Tibial artery (tissue), 4 donors: Measurements from ENCODE around the gene HSPB2.
A peak's percentile ranks its signal among the peaks of the same experiment; 100 is the strongest.

Source experiments
- DNase-seq, 2 donors: peaks; one replicate each; pipeline ENCODE4 v3.0.0-alpha.2; 2019
- H3K27ac ChIP-seq, 2 donors: fragments of 200-600 bp; sonication (generic) in 1 of 2; 1 replicate in 1 of 2; 2 replicates in 1 of 2; pipeline ENCODE4 v1.5.1; 2018 to 2019; ENCODE audit warnings: mild to moderate bottlenecking in 1 of 2
- H3K27me3 ChIP-seq, 2 donors: fragments of 200-600 bp; sonication (generic) in 1 of 2; one replicate each; pipeline versions ENCODE4 v1.5.1 to v1.6.0; 2016 to 2019
- H3K36me3 ChIP-seq, 3 donors: fragments of 200-600 bp; sonication (generic) in 2 of 3; one replicate each; pipeline ENCODE4 v1.5.1; 2016 to 2019; ENCODE audit warnings: mild to moderate bottlenecking in 2 of 3
- H3K4me1 ChIP-seq, 4 donors: fragments of 200-600 bp; sonication (generic) in 2 of 4; 1 replicate in 3 of 4; 2 replicates in 1 of 4; pipeline ENCODE4 v1.5.1; 2016 to 2019
- H3K4me3 ChIP-seq, 2 donors: fragments of 200-600 bp; sonication (generic) in 1 of 2; 1 replicate in 1 of 2; 2 replicates in 1 of 2; pipeline ENCODE4 v1.5.1; 2018 to 2019; ENCODE audit warnings: mild to moderate bottlenecking in 2 of 2
- H3K9me3 ChIP-seq, 3 donors: fragments of 200-600 bp; sonication (generic) in 1 of 3; one replicate each; pipeline ENCODE4 v1.5.1; 2016 to 2019
- CTCF ChIP-seq, 2 experiments: fragments of 200-600 bp in 1 of 2; fragments of 450-650 bp in 1 of 2; IDR thresholded peaks; one replicate each; pipeline ENCODE4 v1.5.1; 2017 to 2019; ENCODE audit warnings: antibody characterized with exemption in 2 of 2, mild to moderate bottlenecking in 1 of 2, moderate library complexity in 1 of 2
- intact Hi-C: fragments of 100-400 bp; cut with DNase I; formaldehyde crosslinking; loops from one replicate; pipeline ENCODE4 v1.15.0; 2023; ENCODE audit warnings: low total_unique reads

HSPB2 gene

GRCh38 chr11:111935317-111936039, 22.9 kb downstream of the HSPB2 start:
- Histone ChIP-seq H3K27ac (peak overlapping the region; percentile 51 to 76), H3K4me1 (peaks cover 0 to 33% (median 19%) of the 10 kb centered on the region in 4 donors), H3K9me3 (no peaks in the 10 kb centered on the region), H3K27me3 (no peaks in the 10 kb centered on the region), H3K36me3 (no peaks in the 10 kb centered on the region), H3K4me3 (no peak overlapping the region)
- DNase-seq: no peak
- no peak for TF ChIP-seq CTCF (IDR thresholded peaks at IDR 0.05)
- intact Hi-C loops: loop anchor here (10.0 kb wide), 1 partner anchor 139 kb away; the partner anchor contains the start of genes NKAPD1 and PIH1D2

GRCh38 chr11:111936040-111936540, 23.6 kb downstream of the HSPB2 start:
- no peaks in the 10 kb centered on the region for H3K27me3 ChIP-seq
- no peak for TF ChIP-seq CTCF (IDR thresholded peaks at IDR 0.05)
- peaks cover 0 to 33% (median 19%) of the 10 kb centered on the region in 4 donors for H3K4me1 ChIP-seq
- intact Hi-C loops: loop anchor here (10.0 kb wide), 1 partner anchor 139 kb away; the partner anchor contains the start of genes NKAPD1 and PIH1D2
- no peaks in the 10 kb centered on the region for H3K36me3 ChIP-seq
- H3K9me3 ChIP-seq: no peaks in the 10 kb centered on the region
- H3K27ac ChIP-seq: peak overlapping the region; percentile 51 to 76
- DNase-seq: no peak
- peak overlapping the region; percentile 72 to 80 for H3K4me3 ChIP-seq

DNA sequence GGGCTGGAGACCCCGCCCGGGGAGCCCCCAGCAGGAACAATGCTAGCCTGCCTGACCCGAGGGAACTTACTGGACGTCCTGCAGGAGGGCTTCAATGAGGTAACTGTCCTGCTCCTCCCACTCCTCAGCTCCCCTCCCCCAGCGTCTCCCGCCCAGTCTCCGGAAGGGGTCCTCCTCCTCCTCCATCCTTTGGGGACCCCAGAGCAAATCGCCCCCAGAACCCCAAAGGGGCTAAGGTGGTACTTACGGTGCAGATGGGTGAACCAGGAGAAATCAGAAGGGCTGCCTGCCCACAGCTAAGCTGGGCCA, 24.9 kb downstream of the HSPB2 start:
- intact Hi-C loops: loop anchor here (10.0 kb wide), 1 partner anchor 137 kb away; the partner anchor contains the start of genes NKAPD1 and PIH1D2
- peak overlapping the region; percentile 51 to 76 for H3K27ac ChIP-seq
- no peak for TF ChIP-seq CTCF (IDR thresholded peaks at IDR 0.05)
- no peaks in the 10 kb centered on the region for H3K9me3 ChIP-seq
- DNase-seq: no peak
- no peaks in the 10 kb centered on the region for H3K27me3 ChIP-seq
- no peaks in the 10 kb centered on the region for H3K36me3 ChIP-seq
- H3K4me3 ChIP-seq: peak overlapping the region; percentile 72 to 80
- H3K4me1 ChIP-seq: peaks cover 0 to 32% (median 18%) of the 10 kb centered on the region in 4 donors

DNA sequence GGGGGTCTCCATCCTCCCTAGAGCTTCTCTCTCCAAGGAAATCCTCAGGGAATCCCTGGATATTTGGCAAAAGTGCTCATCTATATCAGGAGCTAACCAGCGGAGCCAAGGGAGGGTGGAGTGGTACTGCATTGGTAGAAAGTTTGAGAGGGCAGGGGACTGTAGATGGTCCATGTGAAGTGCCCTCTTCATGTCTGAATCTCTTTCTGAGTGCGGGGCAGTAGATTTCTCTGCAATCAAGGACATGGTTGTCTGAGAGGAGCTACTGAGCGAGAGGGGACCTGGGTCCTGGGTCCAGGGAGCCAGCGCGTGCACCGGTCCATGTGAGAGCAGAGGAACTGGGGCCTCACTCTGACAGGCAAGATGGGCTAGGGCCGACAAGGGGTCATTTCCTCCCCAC, 25.3 kb downstream of the HSPB2 start:
- H3K36me3 ChIP-seq: no peaks in the 10 kb centered on the region
- H3K9me3 ChIP-seq: no peaks in the 10 kb centered on the region
- no peak for TF ChIP-seq CTCF (IDR thresholded peaks at IDR 0.05)
- H3K27me3 ChIP-seq: no peaks in the 10 kb centered on the region
- intact Hi-C loops: loop anchor here (10.0 kb wide), 1 partner anchor 137 kb away; the partner anchor contains the start of genes NKAPD1 and PIH1D2
- no peak for DNase-seq
- H3K4me1 ChIP-seq: peaks cover 0 to 32% (median 18%) of the 10 kb centered on the region in 4 donors
- H3K27ac ChIP-seq: peak overlapping the region; percentile 51 to 76
- H3K4me3 ChIP-seq: peak overlapping the region; percentile 72 to 80

DNA sequence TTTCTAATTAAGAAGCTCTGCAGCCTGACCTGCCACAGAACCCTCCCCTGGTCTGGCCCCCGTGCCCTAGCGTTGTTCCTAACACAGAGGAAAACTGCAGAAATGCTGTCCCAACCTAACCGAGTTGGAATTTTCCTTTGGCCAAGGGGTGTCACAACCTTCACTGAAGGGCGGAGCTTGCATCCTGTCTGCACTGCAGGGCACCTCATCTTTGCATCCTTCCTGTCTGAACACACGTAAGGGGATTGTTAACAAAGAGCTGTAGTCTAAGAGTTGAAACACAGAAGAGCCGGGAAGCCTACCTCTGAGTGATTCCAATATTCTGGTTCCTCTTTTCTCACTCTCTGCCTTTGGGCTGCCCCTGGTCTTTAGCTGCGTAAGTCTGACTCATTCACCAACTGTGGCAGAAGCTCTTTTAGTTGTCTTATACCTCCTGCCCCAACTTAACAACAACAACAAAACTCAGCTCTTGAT, 26.2 kb downstream of the HSPB2 start:
- H3K27ac ChIP-seq: peak overlapping the region; percentile 51 to 76
- no peaks in the 10 kb centered on the region for H3K9me3 ChIP-seq
- DNase-seq: no peak
- peak overlapping the region in 1 of 2 donors; percentile 9 for H3K4me3 ChIP-seq
- H3K4me1 ChIP-seq: peaks cover 0 to 32% (median 19%) of the 10 kb centered on the region in 4 donors
- intact Hi-C loops: loop anchor here (10.0 kb wide), 1 partner anchor 136 kb away; the partner anchor contains the start of genes NKAPD1 and PIH1D2
- H3K36me3 ChIP-seq: no peaks in the 10 kb centered on the region
- TF ChIP-seq CTCF (IDR thresholded peaks at IDR 0.05): no peak
- H3K27me3 ChIP-seq: no peaks in the 10 kb centered on the region
